GM12878 (cell line): ENCODE measurements around the gene NDUFC1. TPM values are rescaled to one million over a fixed set of nuclear protein-coding genes. Genes with fewer than 3 reads are reported as not detected.
A peak's percentile ranks its signal among the peaks of the same experiment; 100 is the strongest.

ENCODE experiments used
- ATF7 ChIP-seq: fragments of 450-650 bp; IDR thresholded peaks from 2 replicates; pipeline ENCODE4 v1.6.1; 2016; ENCODE audit warnings: low read depth, mild to moderate bottlenecking
- BCL3 ChIP-seq: IDR thresholded peaks from 2 replicates; pipeline ENCODE4 v1.6.1; 2011; ENCODE audit warnings: borderline replicate concordance, low read depth, mild to moderate bottlenecking, moderate library complexity, low read length; ENCODE audit not compliant: insufficient read depth, poor library complexity, severe bottlenecking
- BMI1 ChIP-seq: fragments of 450-650 bp; IDR thresholded peaks from 2 replicates; pipeline ENCODE4 v1.6.1; 2016; ENCODE audit warnings: mild to moderate bottlenecking, moderate library complexity, borderline replicate concordance
- CEBPZ ChIP-seq: fragments of 150-350 bp; IDR thresholded peaks from 2 replicates; pipeline ENCODE4 v1.6.1; 2016; ENCODE audit warnings: low read depth, low read length
- POLR2AphosphoS2 ChIP-seq: IDR thresholded peaks from 2 replicates; pipeline ENCODE4 v1.6.1; 2011; ENCODE audit warnings: low read depth, mild to moderate bottlenecking, low read length, improper control_type of control experiment, moderate library complexity
- PRDM15 ChIP-seq: fragments of 450-650 bp; formaldehyde crosslinking; IDR thresholded peaks from 2 replicates; pipeline ENCODE4 v1.4.0; 2020; ENCODE audit warnings: mild to moderate bottlenecking, moderate library complexity
- RCOR1 ChIP-seq: conservative IDR thresholded peaks from 2 replicates; pipeline ENCODE4 v1.6.1; 2012; ENCODE audit warnings: low read depth, low read length, improper control_type of control experiment
- SPI1 ChIP-seq: IDR thresholded peaks from 2 replicates; pipeline ENCODE4 v1.6.1; 2011; ENCODE audit warnings: low read depth, mild to moderate bottlenecking, low read length, moderate library complexity, borderline replicate concordance; ENCODE audit not compliant: insufficient read depth
- TAF1 ChIP-seq: IDR thresholded peaks from 2 replicates; pipeline ENCODE4 v1.6.1; 2011; ENCODE audit warnings: mild to moderate bottlenecking, low read depth, low read length, borderline replicate concordance
- TCF3 ChIP-seq: IDR thresholded peaks from 2 replicates; pipeline ENCODE4 v1.6.1; 2012; ENCODE audit warnings: low read depth, mild to moderate bottlenecking, low read length, borderline replicate concordance; ENCODE audit not compliant: insufficient read depth
- ZNF274 ChIP-seq: IDR thresholded peaks from one replicate; pipeline ENCODE4 v1.8.0; 2011; ENCODE audit not compliant: insufficient read length, insufficient read depth
- ZNF622 ChIP-seq: fragments of 450-650 bp; IDR thresholded peaks from 2 replicates; pipeline ENCODE4 v1.6.1; 2017; ENCODE audit warnings: mild to moderate bottlenecking, inconsistent platforms
- polyA plus RNA-seq, 11 experiments: library from polyadenylated mRNA; depleted of rRNA in 4 of 11; unstranded in 6 of 11; stranded (reverse) in 5 of 11; fragments of >200 nt; fragmentation: Nextera tagmentation in 4 of 11; fragmentation: Illumina TruSeq in 1 of 11; extraction: Ambion mirVana in 4 of 11; extraction: Trizol in 1 of 11; gene quantifications; 1 replicate in 1 of 11; 2 replicates in 10 of 11; pipeline versions ENCODE4 v1.2.1 to v1.2.3, GENCODE V29; 2011 to 2016; ENCODE audit warnings: inconsistent platforms in 2 of 11, missing spikeins in 2 of 11, low read depth in 1 of 11
- total RNA-seq, 4 experiments: library from RNA; depleted of rRNA in 3 of 4; stranded (reverse); fragments of >200 nt in 3 of 4; fragmentation: Illumina TruSeq in 1 of 4; extraction: Trizol in 1 of 4; gene quantifications; 2 replicates each; pipeline versions ENCODE4 v1.2.1 to v1.2.3, GENCODE V29; 2013 to 2021
- TF ChIP-seq, protein P1 (sequence below): fragments of 450-650 bp; IDR thresholded peaks from 2 replicates; pipeline ENCODE4 v1.6.1; 2016; ENCODE audit warnings: mild to moderate bottlenecking, moderate library complexity, borderline replicate concordance
- TF ChIP-seq, protein P2 (sequence below): IDR thresholded peaks from 2 replicates; pipeline ENCODE4 v1.6.1; 2011; ENCODE audit warnings: mild to moderate bottlenecking, low read depth, low read length, moderate library complexity; ENCODE audit not compliant: insufficient replicate concordance

Gene NDUFC1
- total and polyA plus RNA-seq, 10 of the 15 experiments (the other 5 are each of a cell fraction or from before 2014, with no cell fraction given), result 25.5 to 242 (median 68.9) TPM

DNA sequence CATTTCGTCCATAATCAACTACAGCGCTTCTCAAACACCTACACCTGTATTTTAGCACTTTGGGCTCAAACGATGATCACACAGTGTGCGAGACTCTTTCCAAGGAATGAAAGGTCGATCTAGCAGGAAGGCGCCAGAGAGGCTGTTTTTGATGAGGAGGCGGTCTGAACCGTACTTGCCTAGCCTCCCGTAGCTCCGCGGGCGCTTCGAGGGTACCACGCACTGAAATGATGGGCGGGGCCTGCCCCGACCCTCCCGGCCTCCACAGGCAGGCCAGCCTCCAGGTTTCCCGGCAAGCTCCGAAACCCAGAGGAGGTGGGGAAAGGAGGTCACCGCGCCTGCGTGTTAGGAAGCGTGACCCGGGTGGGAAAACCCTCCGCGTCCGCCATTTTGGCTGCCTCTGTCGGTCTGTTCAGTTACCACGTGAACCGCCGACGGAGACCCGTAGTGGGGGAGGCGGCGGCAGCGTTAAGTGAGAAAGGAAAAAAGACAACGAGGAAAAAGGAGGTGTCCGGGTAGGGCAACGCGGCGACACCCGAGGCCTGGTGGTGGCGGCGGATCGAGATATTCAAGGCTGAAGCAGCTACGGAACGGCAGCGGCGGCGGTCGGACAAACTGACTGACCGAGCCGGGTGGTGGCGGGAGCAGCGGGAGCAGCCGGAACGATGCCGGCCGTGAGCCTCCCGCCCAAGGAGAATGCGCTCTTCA lies 1.0 kb downstream of the NDUFC1 start, which contains the start of gene NAA15 (continued):
- TF ChIP-seq, protein P1, sequence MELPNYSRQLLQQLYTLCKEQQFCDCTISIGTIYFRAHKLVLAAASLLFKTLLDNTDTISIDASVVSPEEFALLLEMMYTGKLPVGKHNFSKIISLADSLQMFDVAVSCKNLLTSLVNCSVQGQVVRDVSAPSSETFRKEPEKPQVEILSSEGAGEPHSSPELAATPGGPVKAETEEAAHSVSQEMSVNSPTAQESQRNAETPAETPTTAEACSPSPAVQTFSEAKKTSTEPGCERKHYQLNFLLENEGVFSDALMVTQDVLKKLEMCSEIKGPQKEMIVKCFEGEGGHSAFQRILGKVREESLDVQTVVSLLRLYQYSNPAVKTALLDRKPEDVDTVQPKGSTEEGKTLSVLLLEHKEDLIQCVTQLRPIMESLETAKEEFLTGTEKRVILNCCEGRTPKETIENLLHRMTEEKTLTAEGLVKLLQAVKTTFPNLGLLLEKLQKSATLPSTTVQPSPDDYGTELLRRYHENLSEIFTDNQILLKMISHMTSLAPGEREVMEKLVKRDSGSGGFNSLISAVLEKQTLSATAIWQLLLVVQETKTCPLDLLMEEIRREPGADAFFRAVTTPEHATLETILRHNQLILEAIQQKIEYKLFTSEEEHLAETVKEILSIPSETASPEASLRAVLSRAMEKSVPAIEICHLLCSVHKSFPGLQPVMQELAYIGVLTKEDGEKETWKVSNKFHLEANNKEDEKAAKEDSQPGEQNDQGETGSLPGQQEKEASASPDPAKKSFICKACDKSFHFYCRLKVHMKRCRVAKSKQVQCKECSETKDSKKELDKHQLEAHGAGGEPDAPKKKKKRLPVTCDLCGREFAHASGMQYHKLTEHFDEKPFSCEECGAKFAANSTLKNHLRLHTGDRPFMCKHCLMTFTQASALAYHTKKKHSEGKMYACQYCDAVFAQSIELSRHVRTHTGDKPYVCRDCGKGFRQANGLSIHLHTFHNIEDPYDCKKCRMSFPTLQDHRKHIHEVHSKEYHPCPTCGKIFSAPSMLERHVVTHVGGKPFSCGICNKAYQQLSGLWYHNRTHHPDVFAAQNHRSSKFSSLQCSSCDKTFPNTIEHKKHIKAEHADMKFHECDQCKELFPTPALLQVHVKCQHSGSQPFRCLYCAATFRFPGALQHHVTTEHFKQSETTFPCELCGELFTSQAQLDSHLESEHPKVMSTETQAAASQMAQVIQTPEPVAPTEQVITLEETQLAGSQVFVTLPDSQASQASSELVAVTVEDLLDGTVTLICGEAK, result peak; percentile 71; the same call in 1 of the 2 replicates
- no peak for TF ChIP-seq ZNF622
- no peak for TF ChIP-seq ZNF274
- peak; percentile 63; the same call in 1 of the 2 replicates for TF ChIP-seq POLR2AphosphoS2
- no peak for TF ChIP-seq PRDM15 (CRISPR knock-in tag)
- 0 out of 2 replicates have a peak, but pooled peaks have one; percentile 16 for TF ChIP-seq ATF7
- no peak for TF ChIP-seq TCF3
- peak; percentile 55; the same call in 1 of the 2 replicates for TF ChIP-seq TAF1
- TF ChIP-seq BMI1, result no peak
- no peak for TF ChIP-seq BCL3
- no peak for TF ChIP-seq CEBPZ
- TF ChIP-seq, protein P2, sequence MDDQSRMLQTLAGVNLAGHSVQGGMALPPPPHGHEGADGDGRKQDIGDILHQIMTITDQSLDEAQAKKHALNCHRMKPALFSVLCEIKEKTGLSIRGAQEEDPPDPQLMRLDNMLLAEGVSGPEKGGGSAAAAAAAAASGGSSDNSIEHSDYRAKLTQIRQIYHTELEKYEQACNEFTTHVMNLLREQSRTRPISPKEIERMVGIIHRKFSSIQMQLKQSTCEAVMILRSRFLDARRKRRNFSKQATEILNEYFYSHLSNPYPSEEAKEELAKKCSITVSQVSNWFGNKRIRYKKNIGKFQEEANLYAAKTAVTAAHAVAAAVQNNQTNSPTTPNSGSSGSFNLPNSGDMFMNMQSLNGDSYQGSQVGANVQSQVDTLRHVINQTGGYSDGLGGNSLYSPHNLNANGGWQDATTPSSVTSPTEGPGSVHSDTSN, result no peak
- peak; percentile 80; the same call in 1 of the 2 replicates for TF ChIP-seq RCOR1
- no peak for TF ChIP-seq SPI1
